Activated CD4-positive, alpha-beta T cell treated with anti-CD3 and anti-CD28 coated beads for 36 hours (primary cell): Measurements from ENCODE around the gene SIVA1. TPM values are rescaled to one million over a fixed set of nuclear protein-coding genes. Genes with fewer than 3 reads are reported as not detected.

Experiments
- ATAC-seq: fragments of 200-7000 bp; cut with Tn5 transposase; one replicate; pipeline ENCODE4 v1.10.0; 2021; ENCODE audit warnings: mild to moderate bottlenecking, moderate library complexity
- CTCF ChIA-PET: fragments of 350-600 bp; sonication (Branson Sonifier 250); formaldehyde crosslinking; loops from one replicate; lab custom pipeline; 2021; ENCODE audit warnings: antibody characterized with exemption; lab: Charles Lee
- POLR2A ChIA-PET: fragments of 350-600 bp; sonication (Branson Sonifier 250); formaldehyde crosslinking; loops from one replicate; lab custom pipeline; 2021; ENCODE audit warnings: antibody characterized with exemption, inconsistent platforms; lab: Charles Lee
- DNase-seq: peaks from one replicate; pipeline ENCODE4 v3.0.0-alpha.2; 2020
- H3K27ac Mint-ChIP-seq: one replicate; pipeline ENCODE4 v1.8.0; 2021; ENCODE audit warnings: mixed read lengths
- H3K27me3 Mint-ChIP-seq: one replicate; pipeline ENCODE4 v1.8.0; 2021; ENCODE audit warnings: mixed read lengths
- H3K36me3 Mint-ChIP-seq: one replicate; pipeline ENCODE4 v1.8.0; 2021; ENCODE audit warnings: low read depth, mixed read lengths
- H3K4me1 Mint-ChIP-seq: one replicate; pipeline ENCODE4 v1.8.0; 2021; ENCODE audit warnings: mixed read lengths
- H3K4me3 Mint-ChIP-seq: one replicate; pipeline ENCODE4 v1.8.0; 2021; ENCODE audit warnings: mild to moderate bottlenecking, moderate library complexity, mixed read lengths
- H3K9me3 Mint-ChIP-seq: one replicate; pipeline ENCODE4 v1.8.0; 2021; ENCODE audit warnings: low read depth, mixed read lengths
- intact Hi-C, 2 experiments: fragments of 100-400 bp; cut with DNase I in 1 of 2; cut with micrococcal nuclease in 1 of 2; formaldehyde crosslinking; loops; one replicate each; pipeline versions ENCODE4 v1.14.2 to v1.15.1; 2022 to 2024; cut with DNase I, micrococcal nuclease
- total RNA-seq, 2 experiments: library from RNA; stranded (reverse); gene quantifications; one replicate each; pipeline ENCODE4 v1.2.3, GENCODE V29; 2021

SIVA1 gene
- total RNA-seq, 2 experiments from 2014 or later, result 47.1 to 97.1 TPM

- ATAC-seq (no peak), DNase-seq (no peak)
- H3K4me3 Mint-ChIP-seq, result no peak overlapping the region
- no peaks in the 10 kb centered on the region for H3K4me1 Mint-ChIP-seq
- intact Hi-C loops, result no loop called here
- ChIA-PET POLR2A (no interaction called here), CTCF (interaction anchor here (1.4 kb wide), 1 partner anchor 28 kb away, joined by 3 read pairs; no protein-coding TSS in a partner anchor)
- H3K9me3 Mint-ChIP-seq, result no peaks in the 10 kb centered on the region
- no peaks in the 10 kb centered on the region for H3K36me3 Mint-ChIP-seq
- no peaks in the 10 kb centered on the region for H3K27me3 Mint-ChIP-seq
- no peak overlapping the region for H3K27ac Mint-ChIP-seq
Observed at GRCh38 chr14:104738375-104739019, 14.4 kb upstream of the SIVA1 start.

GRCh38 chr14:104739026-104739425, 13.9 kb upstream of the SIVA1 start:
- H3K4me3 Mint-ChIP-seq, result no peak overlapping the region
- H3K4me1 Mint-ChIP-seq, result no peaks in the 10 kb centered on the region
- no peaks in the 10 kb centered on the region for H3K36me3 Mint-ChIP-seq
- no peak for ATAC-seq
- POLR2A ChIA-PET, result no interaction called here
- no peak for DNase-seq
- H3K27ac Mint-ChIP-seq, result no peak overlapping the region
- H3K9me3 Mint-ChIP-seq, result no peaks in the 10 kb centered on the region
- intact Hi-C loops, result no loop called here
- H3K27me3 Mint-ChIP-seq, result no peaks in the 10 kb centered on the region
- CTCF ChIA-PET, result no interaction called here

GRCh38 chr14:104739546-104740516, 13.1 kb upstream of the SIVA1 start:
- DNase-seq (no peak), ATAC-seq (no peak)
- Mint-ChIP-seq H3K4me3 (no peak overlapping the region), H3K36me3 (no peaks in the 10 kb centered on the region), H3K27ac (no peak overlapping the region), H3K27me3 (no peaks in the 10 kb centered on the region), H3K9me3 (no peaks in the 10 kb centered on the region), H3K4me1 (no peaks in the 10 kb centered on the region)
- POLR2A ChIA-PET, result no interaction called here
- CTCF ChIA-PET, result no interaction called here
- intact Hi-C loops, result no loop called here

- Mint-ChIP-seq H3K36me3 (no peaks in the 10 kb centered on the region), H3K4me3 (no peak overlapping the region), H3K9me3 (no peaks in the 10 kb centered on the region), H3K4me1 (peaks cover 11% of the 10 kb centered on the region), H3K27me3 (no peaks in the 10 kb centered on the region), H3K27ac (no peak overlapping the region)
- ChIA-PET CTCF (interaction anchor here (1.5 kb wide), 1 partner anchor 12 kb away, joined by 5 read pairs; the partner anchor contains the start of gene SIVA1), POLR2A (no interaction called here)
- DNase-seq, result no peak
- intact Hi-C loops, result no loop called here
- ATAC-seq, result no peak
Observed at GRCh38 chr14:104741108-104741802, 11.7 kb upstream of the SIVA1 start.

GRCh38 chr14:104741803-104742251, 11.1 kb upstream of the SIVA1 start:
- no peak for ATAC-seq
- DNase-seq, result no peak
- POLR2A ChIA-PET, result no interaction called here

GRCh38 chr14:104742586-104743455, 10.1 kb upstream of the SIVA1 start:
- no peak overlapping the region for H3K27ac Mint-ChIP-seq
- ChIA-PET POLR2A (no interaction called here), CTCF (interaction anchor here (0.6 to 1.5 kb wide), 3 partner anchors 10 to 649 kb away, joined by 4 to 6 read pairs (median 5); partner anchors contain the start of gene SIVA1)
- DNase-seq, result no peak
- ATAC-seq, result no peak
- H3K4me1 Mint-ChIP-seq, result peaks cover 11% of the 10 kb centered on the region
- intact Hi-C loops, result no loop called here
- no peaks in the 10 kb centered on the region for H3K27me3 Mint-ChIP-seq
- H3K4me3 Mint-ChIP-seq, result no peak overlapping the region
- no peaks in the 10 kb centered on the region for H3K36me3 Mint-ChIP-seq
- H3K9me3 Mint-ChIP-seq, result no peaks in the 10 kb centered on the region

More at GRCh38 chr14:104741803-104742251, 11.1 kb upstream of the SIVA1 start:
- no peaks in the 10 kb centered on the region for H3K9me3 Mint-ChIP-seq
- no peaks in the 10 kb centered on the region for H3K27me3 Mint-ChIP-seq
- intact Hi-C loops, result no loop called here
- H3K4me1 Mint-ChIP-seq, result peaks cover 11% of the 10 kb centered on the region
- CTCF ChIA-PET, result interaction anchor here (1.5 kb wide), 1 partner anchor 11 kb away, joined by 5 read pairs; the partner anchor contains the start of gene SIVA1
- H3K4me3 Mint-ChIP-seq, result no peak overlapping the region
- H3K36me3 Mint-ChIP-seq, result no peaks in the 10 kb centered on the region
- no peak overlapping the region for H3K27ac Mint-ChIP-seq

GRCh38 chr14:104743461-104744380, 9.2 kb upstream of the SIVA1 start:
- Mint-ChIP-seq H3K27me3 (no peaks in the 10 kb centered on the region), H3K27ac (no peak overlapping the region), H3K9me3 (no peaks in the 10 kb centered on the region), H3K4me3 (no peak overlapping the region), H3K4me1 (peaks cover 11% of the 10 kb centered on the region), H3K36me3 (no peaks in the 10 kb centered on the region)
- intact Hi-C loops, result no loop called here
- DNase-seq (no peak), ATAC-seq (no peak)
- POLR2A ChIA-PET, result no interaction called here
- CTCF ChIA-PET, result interaction anchor here (0.8 kb wide), 1 partner anchor 27 kb away, joined by 6 read pairs; no protein-coding TSS in a partner anchor

GRCh38 chr14:104744484-104744883, 8.5 kb upstream of the SIVA1 start:
- DNase-seq (no peak), ATAC-seq (no peak)
- Mint-ChIP-seq H3K27me3 (no peaks in the 10 kb centered on the region), H3K27ac (no peak overlapping the region), H3K4me1 (peaks cover 11% of the 10 kb centered on the region), H3K36me3 (no peaks in the 10 kb centered on the region), H3K9me3 (no peaks in the 10 kb centered on the region), H3K4me3 (no peak overlapping the region)
- ChIA-PET POLR2A (no interaction called here), CTCF (no interaction called here)
- intact Hi-C loops, result no loop called here

- DNase-seq (no peak), ATAC-seq (no peak)
- Mint-ChIP-seq H3K27me3 (no peaks in the 10 kb centered on the region), H3K27ac (no peak overlapping the region), H3K36me3 (no peaks in the 10 kb centered on the region), H3K9me3 (no peaks in the 10 kb centered on the region), H3K4me3 (no peak overlapping the region), H3K4me1 (peaks cover 11% of the 10 kb centered on the region)
- intact Hi-C loops, result no loop called here
- ChIA-PET CTCF (interaction anchor here (0.8 kb wide), 1 partner anchor 98 kb away, joined by 3 read pairs; no protein-coding TSS in a partner anchor), POLR2A (no interaction called here)
Observed at GRCh38 chr14:104745431-104745830, 7.5 kb upstream of the SIVA1 start.

GRCh38 chr14:104746071-104746545, 6.8 kb upstream of the SIVA1 start:
- H3K27ac Mint-ChIP-seq, result no peak overlapping the region
- no peaks in the 10 kb centered on the region for H3K9me3 Mint-ChIP-seq

More at GRCh38 chr14:104746071-104746545, 6.8 kb upstream of the SIVA1 start:
- no peak overlapping the region for H3K4me3 Mint-ChIP-seq
- CTCF ChIA-PET, result no interaction called here
- intact Hi-C loops, result no loop called here
- H3K36me3 Mint-ChIP-seq, result no peaks in the 10 kb centered on the region
- H3K4me1 Mint-ChIP-seq, result peaks cover 11% of the 10 kb centered on the region
- DNase-seq (peak; percentile 62), ATAC-seq (peak; percentile 79)
- no peaks in the 10 kb centered on the region for H3K27me3 Mint-ChIP-seq
- POLR2A ChIA-PET, result no interaction called here
